PFSK-1 (cell line): ENCODE measurements around the gene GAGE10.

Source experiments
- FOXP2 ChIP-seq: optimal IDR thresholded peaks from 2 replicates; pipeline ENCODE3; 2011; ENCODE audit warnings: borderline replicate concordance, control low read depth, inconsistent platforms; ENCODE audit not compliant: insufficient read depth; ENCODE audit errors: extremely low read length, extremely low read depth
- POLR2AphosphoS5 ChIP-seq: IDR thresholded peaks from 2 replicates; pipeline ENCODE4 v1.6.1; 2012; ENCODE audit warnings: low read depth, mild to moderate bottlenecking, control low read depth, low read length, moderate library complexity
- REST ChIP-seq, 2 experiments: IDR thresholded peaks; 2 replicates each; pipeline versions ENCODE4 v1.6.1 to v1.8.0; 2011 to 2012; ENCODE audit warnings: low read depth in 2 of 2, low read length in 2 of 2, control low read depth in 1 of 2, inconsistent platforms in 1 of 2, mild to moderate bottlenecking in 1 of 2, moderate library complexity in 1 of 2; ENCODE audit not compliant: insufficient read depth in 1 of 2
- SIN3A ChIP-seq: IDR thresholded peaks from 2 replicates; pipeline ENCODE4 v1.6.1; 2012; ENCODE audit warnings: mild to moderate bottlenecking, low read length, moderate library complexity, borderline replicate concordance; ENCODE audit not compliant: insufficient read depth
- TAF1 ChIP-seq: IDR thresholded peaks from 2 replicates; pipeline ENCODE4 v1.6.1; 2012; ENCODE audit warnings: low read length, control low read depth, borderline replicate concordance; ENCODE audit not compliant: insufficient read depth

The GAGE10 gene

GRCh38 chrX:49277535-49277830 lies 26.0 kb upstream of the GAGE10 start:
- no peak for TF ChIP-seq FOXP2
- no peak for TF ChIP-seq REST (IDR thresholded peaks at IDR 0.05; ENCODE audit: insufficient read depth in 1 of 2, low read depth in 2 of 2, low read length in 2 of 2)
- no peak for TF ChIP-seq SIN3A
- TF ChIP-seq TAF1, result no peak
- TF ChIP-seq POLR2AphosphoS5, result no peak

- no peak for TF ChIP-seq TAF1
- no peak for TF ChIP-seq SIN3A
- TF ChIP-seq POLR2AphosphoS5, result no peak
- TF ChIP-seq FOXP2, result no peak
- no peak for TF ChIP-seq REST (IDR thresholded peaks at IDR 0.05; ENCODE audit: insufficient read depth in 1 of 2, low read depth in 2 of 2, low read length in 2 of 2)
Observed at GRCh38 chrX:49278081-49278480, 25.4 kb upstream of the GAGE10 start.

- TF ChIP-seq FOXP2, result no peak
- TF ChIP-seq REST (IDR thresholded peaks at IDR 0.05; ENCODE audit: insufficient read depth in 1 of 2, low read depth in 2 of 2, low read length in 2 of 2), result no peak
- no peak for TF ChIP-seq POLR2AphosphoS5
- no peak for TF ChIP-seq TAF1
- no peak for TF ChIP-seq SIN3A
Observed at GRCh38 chrX:49282647-49283011, 20.8 kb upstream of the GAGE10 start.

GRCh38 chrX:49284212-49284611 lies 19.2 kb upstream of the GAGE10 start:
- TF ChIP-seq POLR2AphosphoS5 (no peak), TAF1 (no peak), FOXP2 (no peak), REST (IDR thresholded peaks at IDR 0.05; ENCODE audit: insufficient read depth in 1 of 2, low read depth in 2 of 2, low read length in 2 of 2) (no peak), SIN3A (no peak)

- TF ChIP-seq SIN3A (no peak), TAF1 (no peak)
Observed at GRCh38 chrX:49286136-49286535, 17.3 kb upstream of the GAGE10 start.
